UCSD-AML1 (cell line): ENCODE data around the gene PIP5K1B.

ENCODE experiments used
- DNase-seq: peaks from one replicate; lab custom pipeline; 2025; ENCODE audit not compliant: unreplicated experiment; lab: John Stamatoyannopoulos, UW

PIP5K1B gene

DNA sequence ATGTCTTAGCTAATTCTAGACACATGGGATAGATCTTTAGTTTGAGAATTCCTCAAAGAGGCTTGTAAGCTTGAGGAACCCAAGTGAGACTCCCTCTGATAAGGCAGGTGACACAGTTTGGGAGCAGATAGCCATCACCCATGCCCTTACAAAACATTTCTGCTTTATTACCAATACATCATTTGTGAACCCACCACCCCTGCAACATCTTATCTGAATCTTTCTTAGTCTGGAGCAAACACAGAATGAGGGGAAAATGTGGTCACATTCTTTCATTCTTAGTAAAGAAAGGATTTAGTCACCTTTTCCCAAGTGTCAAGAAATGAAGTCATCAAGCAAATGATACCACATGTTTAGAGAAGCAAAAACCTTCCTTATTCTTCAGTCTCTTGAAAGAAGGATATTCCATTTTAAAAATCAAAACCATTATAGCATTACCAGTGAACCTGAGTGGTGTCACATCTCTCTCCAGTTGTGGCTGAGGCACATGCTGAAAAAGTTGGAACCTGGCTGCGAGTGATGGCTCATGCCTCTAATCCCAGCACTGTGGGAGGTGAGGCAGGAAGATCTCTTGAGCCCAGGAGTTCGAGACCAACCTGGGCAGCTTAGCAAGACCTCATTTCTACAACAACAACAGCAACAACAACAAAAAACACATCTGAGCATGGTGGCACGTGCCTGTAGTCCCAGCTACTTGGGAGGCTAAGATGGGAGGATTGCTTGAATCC is 243.0 kb downstream of the PIP5K1B start:
- no peak for DNase-seq

DNA sequence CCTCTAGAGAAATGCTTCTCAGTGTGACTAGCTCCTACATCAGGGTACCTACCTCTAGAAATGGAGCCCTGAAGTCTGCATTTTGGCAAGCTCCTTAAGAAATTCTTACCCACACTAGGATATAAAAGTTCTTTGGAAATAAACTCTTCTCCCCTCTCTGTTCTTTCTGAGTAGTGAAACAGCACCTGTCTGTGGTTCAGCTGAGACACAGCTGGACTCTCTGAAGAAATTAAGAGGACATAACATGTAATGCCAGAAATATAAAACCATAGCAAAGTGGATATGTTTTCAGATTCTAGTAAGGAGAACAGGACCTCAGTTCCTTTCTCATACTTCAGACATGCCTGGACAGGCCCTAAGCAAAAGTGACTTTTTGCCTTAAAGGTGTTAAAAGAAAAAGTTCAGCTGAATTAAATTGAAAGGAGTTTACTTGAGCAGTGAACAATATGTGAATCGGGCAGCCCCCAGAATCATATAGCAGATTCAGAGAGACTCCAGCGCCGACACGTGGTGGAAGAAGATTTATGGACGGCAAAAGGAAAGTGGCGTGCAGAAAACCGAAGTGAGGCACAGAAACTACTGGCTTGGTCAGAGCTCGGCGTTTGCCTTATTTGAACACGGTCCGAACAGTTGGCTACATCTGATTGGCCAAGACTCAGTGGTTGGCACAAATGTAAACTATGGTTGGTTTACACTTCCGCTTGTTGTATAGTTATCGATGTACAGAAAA is 244.4 kb downstream of the PIP5K1B start:
- DNase-seq = no peak

DNA sequence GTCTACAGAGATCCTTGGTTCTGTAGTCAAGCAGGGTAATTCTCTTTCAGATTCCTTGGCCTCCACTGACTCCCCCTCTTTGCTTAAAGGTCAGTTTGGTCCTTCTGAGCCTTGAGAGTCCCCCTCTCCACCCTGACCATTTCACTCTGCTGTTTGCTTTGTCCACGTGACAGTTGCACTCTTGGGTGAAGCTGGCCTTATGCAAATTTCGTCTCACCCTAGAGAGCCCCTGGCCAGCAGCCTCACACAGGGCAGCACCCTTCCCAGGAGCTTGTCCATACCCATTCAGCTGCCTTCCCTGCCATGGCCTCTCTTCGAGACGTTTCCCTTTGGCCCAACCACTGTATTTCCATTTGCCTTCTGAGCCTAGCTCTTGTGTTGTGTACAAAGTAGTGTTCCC is 245.1 kb downstream of the PIP5K1B start:
- DNase-seq = no peak

DNA sequence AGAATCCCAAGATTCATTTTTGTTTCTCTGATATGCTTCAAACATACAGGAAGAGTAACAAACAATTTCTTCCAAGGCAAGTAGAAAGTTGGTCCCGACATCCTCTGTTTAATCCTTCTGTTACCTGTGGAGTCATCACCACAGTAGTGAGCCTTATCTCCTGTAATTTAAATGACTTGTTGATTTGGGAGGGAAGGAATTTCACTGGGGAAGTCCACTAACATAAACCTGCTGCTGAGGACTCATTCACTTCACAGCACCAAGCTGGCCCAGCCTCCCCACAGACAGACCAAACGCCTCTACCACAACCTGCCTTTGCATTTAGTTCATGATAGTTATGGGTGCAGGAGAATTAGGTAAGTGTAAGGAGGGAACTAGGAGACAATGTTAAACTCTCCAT is 245.6 kb downstream of the PIP5K1B start:
- DNase-seq = no peak

DNA sequence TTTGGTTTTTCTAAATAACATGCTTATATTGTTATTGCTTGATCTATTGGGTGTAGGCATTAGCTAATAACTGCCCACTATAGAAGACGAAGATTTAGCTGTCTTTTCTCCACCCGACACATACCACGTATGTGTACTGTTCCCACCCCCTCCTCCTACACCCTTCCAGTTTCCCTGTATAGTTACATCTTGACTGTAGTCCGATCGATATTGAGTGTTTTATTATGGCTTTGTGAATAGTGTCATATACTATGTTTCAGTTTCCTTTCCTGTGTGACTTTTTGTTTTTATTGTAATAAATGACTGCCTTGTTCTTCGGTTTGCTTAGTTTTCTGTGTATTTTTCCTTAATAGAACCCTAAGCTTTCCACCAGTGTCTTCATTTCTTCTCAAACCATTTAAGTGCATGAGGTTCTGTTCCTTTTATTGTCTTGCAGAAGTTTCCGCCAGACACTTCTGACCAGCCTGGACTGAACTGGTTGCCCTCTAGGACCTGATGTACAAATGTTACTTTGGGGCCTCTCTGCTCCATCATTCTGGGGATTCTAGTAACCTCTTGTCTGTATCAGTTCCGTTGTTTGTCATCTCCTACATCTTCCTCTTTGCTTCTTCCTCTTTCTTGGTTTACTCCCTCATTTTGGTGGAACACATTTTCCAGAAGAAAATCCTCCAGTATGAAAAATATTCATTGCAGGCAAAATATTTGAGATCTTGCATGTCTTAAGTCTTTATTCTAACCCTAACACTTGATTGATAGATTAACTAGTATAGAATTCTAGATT is 247.0 kb downstream of the PIP5K1B start:
- DNase-seq = no peak

DNA sequence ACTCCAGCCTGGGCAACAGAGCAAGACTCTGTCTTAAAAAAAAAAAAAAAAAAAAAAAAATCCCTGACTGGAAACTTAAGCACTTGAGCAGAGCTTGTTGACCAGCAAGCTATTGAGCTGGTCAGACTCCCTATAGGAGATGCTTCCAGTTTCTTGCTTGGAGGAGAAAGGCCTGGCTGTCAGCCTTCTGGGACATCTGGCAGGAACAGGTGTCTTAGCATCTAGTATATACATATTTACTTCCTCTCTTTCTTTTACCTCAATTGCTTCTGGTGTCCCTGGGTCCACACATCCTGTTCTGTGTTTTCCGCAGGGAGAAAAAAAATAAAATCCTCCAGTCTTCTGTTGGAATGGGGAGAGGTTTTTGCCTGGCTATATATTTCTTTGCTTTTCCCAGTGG is 248.7 kb downstream of the PIP5K1B start:
- DNase-seq = no peak

DNA sequence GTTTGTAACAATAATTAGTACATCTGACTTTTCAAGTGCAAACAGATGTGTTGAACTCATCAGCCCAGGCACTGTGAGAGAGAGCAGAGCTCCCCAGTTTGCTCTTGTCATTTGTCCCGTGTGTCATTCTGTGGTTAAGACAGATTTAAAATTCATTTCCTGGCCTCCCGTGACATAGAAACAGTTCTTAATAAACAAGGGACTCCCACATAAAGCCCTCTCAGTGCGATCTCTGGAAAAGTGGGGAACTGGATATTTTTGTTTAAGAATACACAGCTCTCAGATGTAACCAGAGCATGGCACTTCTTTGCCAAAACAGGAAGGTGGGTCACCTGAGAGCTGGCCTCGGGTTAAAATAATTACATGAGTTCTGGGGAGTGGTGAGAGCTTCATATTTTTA is 250.3 kb downstream of the PIP5K1B start:
- DNase-seq = no peak

DNA sequence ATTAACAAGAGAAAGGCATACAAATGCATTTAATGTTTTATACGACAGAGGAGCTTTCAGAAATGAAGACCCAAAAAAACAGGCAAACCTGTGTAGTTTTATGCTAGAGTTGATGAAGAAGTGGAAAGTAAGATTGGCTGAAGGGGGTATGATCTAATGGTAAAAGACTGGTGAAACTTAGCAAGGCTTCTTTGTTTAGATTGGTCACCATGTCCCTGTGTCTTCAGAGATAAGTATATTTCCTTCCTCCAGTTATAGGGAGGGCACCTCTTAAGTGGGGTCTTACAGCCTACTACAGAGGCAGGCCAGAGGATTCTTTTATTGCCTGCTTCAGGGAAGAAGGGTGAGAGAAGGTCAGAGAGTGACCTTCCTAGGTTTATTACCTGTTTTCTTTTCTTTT is 252.4 kb downstream of the PIP5K1B start:
- no peak for DNase-seq

DNA sequence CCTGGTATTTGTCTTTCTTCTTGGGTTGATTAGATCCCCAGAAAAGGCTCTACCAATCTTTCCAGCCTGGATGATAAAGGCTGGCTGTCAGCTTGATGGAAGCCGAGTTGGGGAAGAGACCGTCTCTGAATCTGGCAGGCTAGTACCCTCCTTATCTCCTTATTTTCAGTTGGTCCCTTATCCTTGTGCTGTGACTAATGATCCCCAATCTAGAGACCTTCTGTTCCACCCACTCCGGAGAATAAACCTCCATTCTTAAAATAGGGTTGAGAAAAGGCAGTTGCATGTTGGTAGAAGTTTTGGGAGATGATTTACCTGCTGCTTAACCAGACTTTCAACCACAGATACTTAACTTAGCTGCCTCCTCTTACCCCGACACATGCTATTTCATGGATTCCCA is 256.5 kb downstream of the PIP5K1B start:
- no peak for DNase-seq

DNA sequence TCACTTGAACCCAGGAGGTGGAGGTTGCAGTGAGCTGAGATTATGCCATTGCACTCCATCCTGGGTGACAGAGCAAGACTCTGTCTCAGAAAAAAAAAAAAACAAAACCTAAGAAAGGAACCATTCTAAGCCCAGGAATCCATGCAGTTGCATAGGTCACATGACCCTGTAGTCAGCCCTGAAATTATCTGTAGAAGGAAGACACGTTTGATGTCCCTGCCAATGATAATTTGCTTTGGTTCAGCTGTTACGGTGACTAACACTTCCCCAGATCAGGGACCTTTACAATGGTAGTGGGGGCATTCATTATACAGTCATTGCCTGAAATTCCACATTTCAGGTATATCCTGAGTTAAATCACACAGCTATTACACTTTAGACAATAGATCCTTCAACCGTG is 258.4 kb downstream of the PIP5K1B start:
- DNase-seq = no peak

DNA sequence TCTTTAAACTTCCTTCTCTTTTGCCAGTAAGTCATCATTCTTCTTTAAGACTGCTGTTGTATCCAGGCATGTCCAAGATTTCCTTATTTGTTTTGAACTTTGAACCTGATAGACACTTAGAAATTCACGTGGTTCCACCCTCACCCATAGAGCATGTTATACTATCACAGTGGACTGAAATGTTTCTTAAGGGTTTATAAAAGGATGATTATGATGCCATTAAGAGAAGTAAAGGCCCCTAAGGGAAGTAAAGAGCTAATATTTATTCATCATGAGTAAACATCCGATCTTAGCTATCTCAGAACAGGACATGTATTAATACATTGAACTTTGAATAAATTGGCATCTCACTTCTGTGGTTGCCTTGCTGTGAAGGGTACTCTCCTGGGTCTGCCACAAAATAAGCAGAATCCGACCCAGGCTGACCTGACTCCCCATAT is 259.1 kb downstream of the PIP5K1B start:
- DNase-seq = no peak

DNA sequence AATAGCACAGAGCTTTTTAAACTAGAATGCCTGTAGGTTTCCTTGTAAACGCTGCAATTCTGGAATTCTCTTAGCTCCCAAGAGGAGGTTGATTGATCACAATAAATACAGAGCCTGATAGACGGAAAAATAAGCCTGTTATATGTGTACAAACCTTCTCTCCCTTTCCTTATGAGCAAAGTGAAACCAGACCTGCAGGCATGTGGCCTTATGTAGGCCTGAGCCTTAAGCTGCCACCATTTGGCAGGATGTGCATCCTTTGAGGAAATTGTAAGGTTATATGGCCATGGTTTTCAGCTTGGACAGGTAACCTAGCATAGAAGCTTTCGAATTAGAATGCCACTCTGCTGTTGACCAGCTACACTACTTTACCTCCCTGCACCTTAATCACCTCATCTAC is 259.7 kb downstream of the PIP5K1B start:
- DNase-seq = no peak

DNA sequence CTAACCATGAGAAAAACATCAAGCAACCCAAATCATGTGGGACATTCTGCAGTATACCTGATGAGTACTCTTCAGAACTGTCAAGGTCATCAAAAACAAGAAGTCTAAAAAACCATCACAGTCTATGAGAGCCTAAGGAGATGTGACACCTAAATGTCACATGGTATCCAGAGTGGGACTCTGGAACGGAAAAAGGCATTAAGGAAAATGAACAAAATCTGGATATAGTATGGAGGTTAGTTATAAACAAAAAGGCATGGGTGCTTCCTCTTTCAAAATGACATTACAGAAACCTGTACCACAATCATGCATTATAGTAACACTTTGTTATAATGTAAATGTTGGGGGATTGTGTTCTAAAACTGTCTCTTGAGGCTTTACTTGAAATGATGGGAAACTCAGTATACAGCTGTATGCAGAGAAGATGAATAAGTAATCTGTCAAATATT is 261.5 kb downstream of the PIP5K1B start:
- DNase-seq = no peak

DNA sequence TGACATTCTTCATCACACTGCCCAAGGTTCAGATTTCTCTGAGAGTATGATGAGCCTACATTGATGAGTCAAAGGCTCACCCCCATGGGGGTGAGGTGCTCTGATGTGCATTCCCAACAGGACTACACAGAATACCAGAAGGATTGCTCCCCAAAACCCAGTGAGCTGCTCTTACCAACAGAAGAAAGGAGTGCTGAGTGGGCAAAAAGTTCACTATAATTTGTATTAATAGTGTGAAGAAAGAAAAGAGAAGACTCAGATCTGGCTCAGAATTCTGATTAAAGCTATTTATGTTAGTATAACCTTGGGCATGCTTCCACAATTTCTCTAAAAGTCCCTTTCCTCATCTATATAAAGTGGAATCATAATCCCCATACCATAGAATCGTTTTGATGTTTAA is 262.8 kb downstream of the PIP5K1B start:
- DNase-seq = no peak

DNA sequence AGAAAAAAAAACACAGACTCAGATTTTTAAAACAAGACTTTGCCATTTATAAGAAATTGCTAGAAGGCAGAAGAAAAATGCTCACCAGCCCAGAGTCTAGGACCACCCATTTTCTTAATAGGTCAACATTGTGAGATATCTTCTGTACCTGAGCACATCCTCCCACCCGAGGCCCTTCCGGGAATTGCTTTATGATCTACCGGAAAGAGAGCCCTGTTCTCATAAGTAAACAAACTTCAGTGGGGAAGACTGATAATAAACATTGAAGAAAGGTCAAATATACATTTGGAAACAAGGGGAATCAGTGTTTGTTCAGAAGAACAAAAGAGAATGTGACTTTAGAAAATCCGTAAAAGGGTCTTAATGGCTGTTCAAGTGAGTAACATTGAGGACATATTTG is 264.5 kb downstream of the PIP5K1B start:
- no peak for DNase-seq

DNA sequence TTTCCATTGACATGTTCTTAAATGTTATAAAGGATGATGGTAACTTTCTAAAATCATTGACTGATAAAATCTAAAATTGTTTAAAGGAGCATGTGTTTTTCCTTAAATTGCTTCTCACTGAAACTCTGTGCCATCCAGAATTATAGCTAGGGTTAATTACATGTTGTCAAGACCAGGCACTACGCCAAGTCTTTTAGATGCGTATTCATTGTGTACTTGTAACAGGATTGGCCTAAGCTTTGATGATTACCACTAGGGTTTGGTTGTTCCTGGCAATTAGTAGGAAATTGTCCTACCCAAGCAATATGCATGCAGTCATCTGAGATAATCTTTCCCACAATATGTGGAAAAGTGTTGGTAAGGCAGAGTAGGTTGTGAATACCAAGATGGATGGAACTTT is 265.1 kb downstream of the PIP5K1B start:
- DNase-seq = no peak

DNA sequence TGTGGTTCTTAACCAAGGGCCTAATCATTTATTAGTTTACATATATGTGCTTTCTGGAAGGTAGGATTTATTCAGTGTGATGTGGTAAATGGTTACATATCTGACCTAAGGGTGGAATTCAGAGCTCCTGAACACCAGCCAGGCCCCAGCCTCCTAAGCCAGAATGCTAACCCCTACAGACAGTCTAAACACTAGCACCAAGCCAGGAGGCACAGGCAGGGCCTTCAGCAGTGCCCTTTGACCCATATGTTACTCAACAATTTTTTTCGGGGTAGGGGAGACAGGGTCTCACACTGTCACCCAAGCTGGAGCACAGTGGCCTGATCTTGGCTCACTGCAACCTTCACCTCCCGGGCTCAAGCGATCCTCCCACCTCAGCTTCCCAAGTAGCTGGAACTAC is 268.6 kb downstream of the PIP5K1B start:
- DNase-seq = no peak

DNA sequence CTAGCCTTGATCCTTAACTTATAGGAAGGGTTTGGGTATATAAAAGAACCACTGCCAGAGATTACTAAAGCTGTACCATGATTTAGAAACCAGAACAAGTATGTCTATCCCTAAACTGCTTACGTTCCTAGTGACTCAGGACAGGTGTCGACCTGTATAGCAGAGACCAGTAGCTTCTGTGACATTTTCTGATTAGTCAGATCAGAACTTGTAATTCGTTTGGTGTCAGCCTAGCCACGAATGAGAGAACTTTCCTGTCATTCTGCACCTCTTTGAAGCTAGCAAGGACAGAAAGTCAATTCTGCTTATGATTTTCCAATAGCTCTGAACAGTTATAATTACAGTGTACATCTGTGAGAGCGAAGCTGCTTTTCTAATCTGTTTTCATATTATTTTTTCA is 269.4 kb downstream of the PIP5K1B start:
- DNase-seq = no peak

DNA sequence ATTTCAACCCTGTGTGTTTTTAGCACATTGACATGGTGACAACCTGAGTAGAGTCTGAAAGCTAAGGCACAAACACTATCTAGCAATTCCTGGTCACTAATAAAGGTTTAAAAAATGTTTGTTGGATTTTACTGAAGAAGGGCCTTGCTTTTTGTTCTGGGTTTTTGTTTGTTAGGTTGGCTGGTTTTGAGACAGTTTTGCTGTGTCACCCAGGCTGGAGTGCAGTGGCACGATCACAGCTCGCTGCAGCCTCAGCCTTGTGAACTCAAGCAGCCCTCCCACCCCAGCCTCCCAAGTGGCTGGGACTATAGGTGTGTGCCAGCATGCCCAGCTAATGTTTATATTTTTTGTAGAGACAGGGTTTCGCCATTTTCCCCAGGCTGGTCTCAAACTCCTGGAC is 269.9 kb downstream of the PIP5K1B start:
- DNase-seq = no peak

DNA sequence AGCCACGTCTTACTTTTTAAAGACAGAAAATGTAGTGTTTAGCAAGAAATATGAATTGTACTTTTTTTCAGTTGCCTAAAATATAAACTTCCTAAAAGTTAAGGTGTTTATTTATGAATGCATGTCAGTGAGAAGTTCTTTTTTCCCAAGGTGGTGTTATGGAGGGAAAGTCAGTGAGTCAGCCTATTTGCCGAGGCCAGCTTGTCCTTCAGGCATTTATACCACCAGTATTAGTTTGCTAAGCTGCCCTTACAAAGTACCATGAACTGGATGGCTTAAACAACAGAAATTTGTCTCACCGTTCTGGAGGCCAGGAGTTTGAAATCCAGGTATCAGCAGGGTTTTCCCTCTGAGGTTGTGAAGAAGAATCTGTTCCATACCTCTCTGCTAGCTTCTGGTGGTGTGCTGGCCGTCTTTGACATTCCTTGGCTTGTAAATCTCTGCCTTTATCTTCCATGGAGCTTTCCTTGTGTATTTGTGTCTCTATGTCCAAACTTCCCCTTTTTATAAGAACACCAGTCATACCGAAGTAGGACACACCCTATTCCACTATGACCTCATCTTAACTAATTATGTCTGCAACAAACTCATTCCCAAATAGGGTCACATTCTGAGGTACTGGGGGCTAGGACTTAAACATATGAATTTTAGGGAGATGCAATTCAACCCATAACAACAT is 270.5 kb downstream of the PIP5K1B start:
- DNase-seq = no peak

DNA sequence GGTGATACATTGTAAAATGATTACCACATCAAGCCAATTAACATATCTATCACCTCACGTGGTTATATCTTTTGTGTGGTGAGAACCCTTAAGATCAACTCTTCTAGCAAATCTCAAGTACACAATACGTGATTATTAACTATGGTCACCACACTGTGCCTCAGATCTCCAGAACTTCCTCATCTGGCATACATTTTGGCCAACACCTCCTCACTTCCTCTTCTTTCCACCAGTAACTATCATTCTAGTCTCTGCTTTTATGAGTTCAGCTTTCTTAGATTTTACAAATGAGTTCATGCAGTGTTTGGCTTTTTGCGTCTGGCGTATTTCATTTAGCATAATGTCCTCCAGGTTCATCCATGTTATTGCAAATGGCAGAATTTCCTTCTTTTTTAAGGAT is 273.0 kb downstream of the PIP5K1B start:
- no peak for DNase-seq
